Osteoblast (primary cell): ENCODE measurements around the gene CDC14B. TPM values are rescaled to one million over a fixed set of nuclear protein-coding genes. Genes with fewer than 3 reads are reported as not detected.
A peak's percentile ranks its signal among the peaks of the same experiment; 100 is the strongest.

Experiments used
- DNase-seq: peaks from one replicate; pipeline ENCODE4 v3.0.0; 2011; ENCODE audit warnings: low spot score, mixed read lengths; ENCODE audit not compliant: insufficient read length; ENCODE audit errors: missing footprints
- H2AFZ ChIP-seq: 2 replicates; pipeline ENCODE4 v1.6.0; 2011; ENCODE audit warnings: mild to moderate bottlenecking, low read length
- H3K27ac ChIP-seq: 2 replicates; pipeline ENCODE4 v1.5.1; 2011; ENCODE audit warnings: mild to moderate bottlenecking, low read depth, low read length, moderate library complexity
- H3K27me3 ChIP-seq: 2 replicates; pipeline ENCODE4 v1.6.0; 2012; ENCODE audit warnings: mild to moderate bottlenecking, control low read depth, inconsistent platforms, low read length, moderate library complexity; ENCODE audit not compliant: insufficient read depth
- H3K36me3 ChIP-seq: 2 replicates; pipeline ENCODE4 v1.5.1; 2011; ENCODE audit warnings: mild to moderate bottlenecking, low read length, control low read depth, moderate library complexity; ENCODE audit not compliant: insufficient read depth
- H3K4me1 ChIP-seq: 2 replicates; pipeline ENCODE4 v1.5.1; 2011; ENCODE audit warnings: mild to moderate bottlenecking, low read length, control low read depth, moderate library complexity; ENCODE audit not compliant: insufficient read depth
- H3K4me2 ChIP-seq: 2 replicates; pipeline ENCODE4 v1.6.0; 2011; ENCODE audit warnings: mild to moderate bottlenecking, low read length; ENCODE audit not compliant: insufficient read depth
- H3K4me3 ChIP-seq: fragments of 200-600 bp; sonication (generic); 3 replicates; pipeline ENCODE4 v1.5.1; 2012; ENCODE audit warnings: mild to moderate bottlenecking, low read length, inconsistent platforms; ENCODE audit not compliant: insufficient read depth
- H3K79me2 ChIP-seq: 2 replicates; pipeline ENCODE4 v1.6.0; 2012; ENCODE audit warnings: mild to moderate bottlenecking, low read length, control low read depth, inconsistent platforms; ENCODE audit not compliant: insufficient read depth
- H3K9me3 ChIP-seq: 2 replicates; pipeline ENCODE4 v1.5.1; 2011; ENCODE audit warnings: low read depth, low read length, control low read depth
- H4K20me1 ChIP-seq: 2 replicates; pipeline ENCODE4 v1.6.0; 2012; ENCODE audit warnings: mild to moderate bottlenecking, low read length, control low read depth; ENCODE audit not compliant: insufficient read depth
- CTCF ChIP-seq: IDR thresholded peaks from 2 replicates; pipeline ENCODE4 v1.5.1; 2011; ENCODE audit warnings: mild to moderate bottlenecking, low read depth, low read length, moderate library complexity; ENCODE audit errors: extremely low read depth
- total RNA-seq: library from RNA; depleted of rRNA; stranded (reverse); fragments of >200 nt; gene quantifications from 2 replicates; pipeline ENCODE4 v1.2.3, GENCODE V29; 2012

Gene CDC14B
- total RNA-seq, 1 donor: 43.4 TPM

DNA sequence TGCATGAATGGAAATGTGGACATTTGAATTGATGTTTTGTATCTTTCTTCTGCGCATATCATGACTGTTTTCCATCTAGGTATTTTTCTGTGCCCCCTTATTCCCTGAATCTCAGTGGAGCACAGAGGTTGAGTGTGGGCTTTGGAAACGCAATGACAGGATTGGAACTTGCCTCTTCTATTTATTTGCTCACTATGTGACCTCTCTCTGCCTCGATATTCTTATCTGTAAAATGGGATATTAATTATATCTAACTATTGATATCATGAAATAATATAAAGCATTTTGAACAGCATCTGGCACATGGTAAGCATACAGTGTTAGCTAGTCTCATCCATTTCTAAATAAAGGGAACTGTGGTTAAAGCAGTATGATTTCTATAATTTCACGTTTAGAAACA, 143.6 kb downstream of the CDC14B start:
- no peaks in the 10 kb centered on the region for H3K27me3 ChIP-seq
- H3K36me3 ChIP-seq: peaks cover 29% of the 10 kb centered on the region
- H3K4me1 ChIP-seq: peaks cover 14% of the 10 kb centered on the region
- H3K4me2 ChIP-seq: peak overlapping the region; percentile 11
- peaks cover 2% of the 10 kb centered on the region for H3K79me2 ChIP-seq
- no peak for DNase-seq
- no peaks in the 10 kb centered on the region for H4K20me1 ChIP-seq
- no peaks in the 10 kb centered on the region for H3K9me3 ChIP-seq
- no peak overlapping the region for H2AFZ ChIP-seq
- no peak for TF ChIP-seq CTCF
- H3K4me3 ChIP-seq: no peak overlapping the region
- peak overlapping the region; percentile 37 for H3K27ac ChIP-seq

DNA sequence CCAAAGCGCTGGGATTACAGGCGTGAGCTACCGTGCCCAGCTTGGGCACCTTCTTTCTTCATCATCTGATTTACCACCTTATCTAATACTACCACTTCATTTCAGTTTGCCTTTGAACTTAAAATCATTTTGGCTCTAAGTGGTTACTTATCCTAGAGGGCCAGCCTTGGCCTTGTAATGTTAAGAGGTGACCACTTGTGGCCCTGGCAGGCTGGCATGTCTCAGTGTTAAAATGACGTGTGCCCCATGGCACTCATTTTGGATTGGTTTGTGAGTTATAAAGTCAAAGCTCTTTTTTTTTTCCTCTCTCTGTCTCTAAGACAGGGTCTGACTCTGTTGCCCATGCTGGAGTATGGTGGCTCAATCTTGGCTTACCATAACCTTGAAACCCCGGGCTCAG, 151.9 kb downstream of the CDC14B start:
- no peak for DNase-seq
- Histone ChIP-seq H3K79me2 (peaks cover 6% of the 10 kb centered on the region), H3K9me3 (no peaks in the 10 kb centered on the region), H4K20me1 (no peaks in the 10 kb centered on the region), H3K4me2 (no peak overlapping the region), H3K36me3 (peaks cover 55% of the 10 kb centered on the region), H3K27me3 (no peaks in the 10 kb centered on the region), H3K4me3 (no peak overlapping the region), H3K4me1 (no peaks in the 10 kb centered on the region), H3K27ac (no peak overlapping the region), H2AFZ (no peak overlapping the region)
- no peak for TF ChIP-seq CTCF

DNA sequence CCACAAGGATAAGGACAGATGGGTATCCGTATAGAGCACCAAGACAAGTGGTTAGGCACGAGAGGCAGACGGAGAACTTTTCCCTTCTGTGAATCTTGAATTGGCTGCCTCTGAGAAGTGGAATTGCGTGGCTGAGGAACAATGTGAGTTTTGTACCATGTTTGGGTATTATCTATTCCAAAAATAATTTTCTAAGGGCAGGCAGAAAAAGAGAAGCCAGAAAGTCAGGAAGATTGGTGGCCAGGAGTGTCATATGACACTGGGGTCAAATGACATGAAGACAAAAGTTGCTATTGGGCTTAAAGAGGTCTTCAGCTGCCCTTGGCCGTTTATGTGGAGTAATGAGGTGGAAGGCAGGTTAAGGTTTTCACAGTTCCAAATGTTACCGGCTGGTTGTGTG, 155.2 kb downstream of the CDC14B start:
- Histone ChIP-seq H4K20me1 (no peaks in the 10 kb centered on the region), H3K27ac (no peak overlapping the region), H3K36me3 (peaks cover 36% of the 10 kb centered on the region), H3K4me1 (peaks cover 8% of the 10 kb centered on the region), H3K4me3 (no peak overlapping the region), H3K79me2 (peaks cover 19% of the 10 kb centered on the region), H2AFZ (no peak overlapping the region), H3K4me2 (no peak overlapping the region), H3K27me3 (no peaks in the 10 kb centered on the region), H3K9me3 (no peaks in the 10 kb centered on the region)
- no peak for TF ChIP-seq CTCF
- no peak for DNase-seq

DNA sequence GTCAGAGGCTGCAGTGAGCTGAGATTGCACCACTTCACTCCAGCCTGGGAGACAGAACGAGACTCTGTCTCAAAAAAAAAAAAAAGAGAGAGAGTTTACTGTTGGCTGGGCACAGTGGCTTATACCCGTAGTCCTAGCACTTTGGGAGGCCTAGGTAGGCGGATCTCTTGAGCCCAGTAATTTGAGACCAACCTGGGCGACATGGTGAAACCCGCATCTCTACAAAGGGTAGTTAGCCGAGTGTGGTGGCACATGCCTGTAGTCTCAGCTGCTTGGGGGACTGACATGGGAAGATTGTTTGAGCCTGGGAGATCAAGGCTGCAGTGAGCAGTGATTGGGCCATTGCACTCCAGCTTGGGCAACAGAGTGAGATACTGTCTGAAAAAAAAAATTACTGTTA, 157.1 kb downstream of the CDC14B start:
- Histone ChIP-seq H3K36me3 (peaks cover 32% of the 10 kb centered on the region), H3K9me3 (no peaks in the 10 kb centered on the region), H3K4me2 (no peak overlapping the region), H2AFZ (no peak overlapping the region), H3K4me1 (peaks cover 8% of the 10 kb centered on the region), H3K27ac (no peak overlapping the region), H4K20me1 (no peaks in the 10 kb centered on the region), H3K4me3 (no peak overlapping the region), H3K27me3 (no peaks in the 10 kb centered on the region), H3K79me2 (peaks cover 27% of the 10 kb centered on the region)
- no peak for DNase-seq
- no peak for TF ChIP-seq CTCF
